Skeletal muscle tissue (tissue), 4 donors: ENCODE measurements around the gene HLA-DQA1. TPM values are rescaled to one million over a fixed set of nuclear protein-coding genes. Genes with fewer than 3 reads are reported as not detected.

Experiments used
- H3K27ac ChIP-seq: one replicate; pipeline ENCODE4 v1.7.0; 2013; ENCODE audit warnings: mild to moderate bottlenecking, low read depth, low read length, inconsistent platforms
- H3K27me3 ChIP-seq, 3 donors: one replicate each; pipeline ENCODE4 v1.7.0; 2013; ENCODE audit warnings: low read length in 3 of 3; ENCODE audit not compliant: control insufficient read depth in 3 of 3, insufficient read depth in 3 of 3
- H3K36me3 ChIP-seq, 3 donors: one replicate each; pipeline ENCODE4 v1.7.0; 2013; ENCODE audit warnings: low read length in 3 of 3; ENCODE audit not compliant: control insufficient read depth in 3 of 3, insufficient read depth in 3 of 3
- H3K4me1 ChIP-seq, 3 donors: one replicate each; pipeline ENCODE4 v1.7.0; 2013; ENCODE audit warnings: low read length in 3 of 3, mild to moderate bottlenecking in 3 of 3; ENCODE audit not compliant: control insufficient read depth in 3 of 3, insufficient read depth in 3 of 3
- H3K4me3 ChIP-seq, 3 donors: one replicate each; pipeline ENCODE4 v1.7.0; 2013; ENCODE audit warnings: low read length in 3 of 3
- H3K9ac ChIP-seq, 3 donors: one replicate each; pipeline ENCODE4 v1.7.0; 2013; ENCODE audit warnings: low read length in 3 of 3, mild to moderate bottlenecking in 3 of 3, moderate library complexity in 2 of 3, low read depth in 1 of 3
- H3K9me3 ChIP-seq, 3 donors: one replicate each; pipeline ENCODE4 v1.7.0; 2013; ENCODE audit warnings: low read length in 3 of 3; ENCODE audit not compliant: control insufficient read depth in 3 of 3
- total RNA-seq: library from RNA; depleted of rRNA; stranded (reverse); fragments of >200 nt; gene quantifications from one replicate; pipeline ENCODE4 v1.2.3, GENCODE V29; 2014
- donor health status: Osteomylitis.

Gene HLA-DQA1
- total RNA-seq, 1 donor from 2014 or later: 1.0 TPM

- no peak overlapping the region for H3K9ac ChIP-seq
- no peaks in the 10 kb centered on the region for H3K4me1 ChIP-seq
- no peaks in the 10 kb centered on the region for H3K36me3 ChIP-seq
- peaks cover 0 to 3% (median 0%) of the 10 kb centered on the region in 3 donors for H3K9me3 ChIP-seq
- no peak overlapping the region for H3K4me3 ChIP-seq
- H3K27me3 ChIP-seq: no peaks in the 10 kb centered on the region
- H3K27ac ChIP-seq: no peak overlapping the region
Measured at GRCh38 chr6:32689531-32690501, 52.6 kb downstream of the HLA-DQA1 start.

GRCh38 chr6:32692019-32692418, 54.8 kb downstream of the HLA-DQA1 start:
- Histone ChIP-seq H3K27me3 (no peaks in the 10 kb centered on the region), H3K9me3 (peaks cover 0 to 3% (median 0%) of the 10 kb centered on the region in 3 donors), H3K36me3 (no peaks in the 10 kb centered on the region), H3K4me1 (no peaks in the 10 kb centered on the region), H3K4me3 (no peak overlapping the region), H3K9ac (no peak overlapping the region), H3K27ac (no peak overlapping the region)

Other genes with a start within 250 kb of the HLA-DQA1 start
- not detected for gene BTNL2, start 230.2 kb upstream of the HLA-DQA1 start, total RNA-seq
- gene HLA-DRA, start 197.5 kb upstream of the HLA-DQA1 start, total RNA-seq: 54.3 TPM
- gene HLA-DRB5, start 107.1 kb upstream of the HLA-DQA1 start, total RNA-seq: 14.6 TPM
- 28.7 TPM for gene HLA-DRB1, start 47.6 kb upstream of the HLA-DQA1 start, total RNA-seq
- gene HLA-DQB1, start 29.3 kb downstream of the HLA-DQA1 start, total RNA-seq: 7.8 TPM
- not detected for gene HLA-DQA2, start 104.0 kb downstream of the HLA-DQA1 start, total RNA-seq
- not detected for gene HLA-DQB2, start 126.1 kb downstream of the HLA-DQA1 start, total RNA-seq
- gene HLA-DOB, start 179.6 kb downstream of the HLA-DQA1 start, total RNA-seq: not detected
- gene TAP2, start 201.3 kb downstream of the HLA-DQA1 start, total RNA-seq: 9.4 TPM
- 18.8 TPM for gene PSMB8, start 206.6 kb downstream of the HLA-DQA1 start, total RNA-seq
- 14.1 TPM for gene TAP1, start 216.3 kb downstream of the HLA-DQA1 start, total RNA-seq
- gene PSMB9, start 216.8 kb downstream of the HLA-DQA1 start, total RNA-seq: 7.8 TPM